Fibroblast of upper back skin (primary cell): Measurements from ENCODE around the gene CRELD2.
"Not testable (repeated sequence)": the region's sequence is repeated elsewhere in the genome, so short reads cannot be mapped to it uniquely, and the experiment has no call there.

Source experiments
- DNase-seq: peaks from one replicate; pipeline ENCODE4 v3.0.0-alpha.2; 2013

The CRELD2 gene

DNA sequence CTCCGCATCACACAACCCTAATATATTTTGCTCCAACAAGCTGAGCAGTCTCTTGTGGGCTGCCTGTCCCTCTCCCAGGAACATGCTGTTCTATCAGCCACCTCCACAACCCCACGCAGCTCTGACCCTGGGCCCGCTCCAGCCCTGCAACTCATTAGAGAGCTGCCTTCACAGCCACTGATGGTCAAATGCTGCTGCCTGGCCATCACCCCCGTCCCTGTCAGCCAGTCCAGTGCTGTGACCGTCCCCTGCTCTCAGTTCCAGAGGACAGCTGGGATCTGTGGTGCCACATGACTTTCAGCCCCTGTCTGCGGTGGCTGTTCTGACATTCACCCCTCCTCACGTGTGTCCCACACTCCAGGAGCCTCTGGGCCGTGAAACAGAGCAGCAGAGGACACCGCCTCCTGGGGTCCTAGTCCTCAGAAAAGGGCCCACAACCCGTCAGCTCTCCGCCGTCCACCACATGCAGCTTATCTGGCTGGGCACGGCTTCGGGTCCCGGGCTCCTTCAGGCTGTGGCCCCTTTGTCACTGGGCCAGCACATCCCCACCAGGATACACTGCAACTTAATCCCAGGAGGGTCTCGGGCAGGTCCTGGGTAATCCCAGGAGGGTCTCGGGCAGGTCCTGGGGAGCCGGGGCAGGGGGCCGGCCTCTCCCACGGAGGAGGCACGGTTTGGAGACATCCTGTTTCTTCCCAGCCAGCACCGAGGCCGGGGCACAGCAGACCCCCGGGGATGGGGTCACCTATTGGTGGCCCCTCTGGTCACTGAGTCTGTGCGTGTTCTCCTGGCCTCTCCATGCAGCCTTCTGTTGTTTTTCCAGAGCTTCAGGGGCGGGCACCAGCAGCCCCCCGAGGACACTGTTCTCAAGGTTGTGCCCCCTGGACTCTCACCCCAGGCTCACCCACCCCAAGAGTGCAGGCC lies 15.1 kb downstream of the CRELD2 start:
- DNase-seq, result no peak

DNA sequence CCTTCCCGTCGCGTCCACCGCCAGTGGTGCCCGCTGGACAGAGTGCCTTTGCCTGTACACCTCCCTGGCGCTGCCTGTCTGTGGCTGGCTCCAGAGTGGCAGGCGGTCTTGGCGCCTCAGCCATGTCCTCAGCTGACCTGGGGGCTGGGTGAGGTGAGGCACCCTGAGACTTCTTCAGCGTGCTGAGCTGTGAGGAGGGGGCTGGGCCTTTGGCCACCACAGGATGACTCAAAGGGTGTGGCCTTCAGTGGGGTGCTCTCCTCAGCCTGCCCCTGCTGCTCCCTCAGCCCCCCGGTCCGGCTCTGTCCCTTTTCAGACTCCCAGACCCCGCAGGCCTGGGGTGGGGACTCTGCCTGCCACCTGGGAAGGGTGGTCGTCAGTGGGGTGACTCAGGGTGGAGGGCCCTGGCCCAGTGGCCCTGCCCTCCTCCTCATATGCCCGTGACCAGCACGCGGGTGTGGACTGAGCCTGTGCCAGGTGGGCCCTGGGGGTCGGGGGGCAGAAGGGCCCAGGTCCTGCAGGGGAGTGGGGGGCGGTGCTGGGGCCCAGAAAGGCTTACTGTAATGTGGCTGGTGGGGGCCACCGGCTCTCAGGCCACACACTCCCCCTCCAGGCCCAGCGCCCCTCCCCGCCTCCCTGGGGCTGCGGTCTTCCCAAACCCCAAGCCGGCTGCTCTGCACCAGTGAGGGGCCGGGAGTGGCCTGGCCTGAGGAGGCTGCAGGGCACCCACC lies 15.9 kb downstream of the CRELD2 start:
- peak; percentile 31 for DNase-seq

DNA sequence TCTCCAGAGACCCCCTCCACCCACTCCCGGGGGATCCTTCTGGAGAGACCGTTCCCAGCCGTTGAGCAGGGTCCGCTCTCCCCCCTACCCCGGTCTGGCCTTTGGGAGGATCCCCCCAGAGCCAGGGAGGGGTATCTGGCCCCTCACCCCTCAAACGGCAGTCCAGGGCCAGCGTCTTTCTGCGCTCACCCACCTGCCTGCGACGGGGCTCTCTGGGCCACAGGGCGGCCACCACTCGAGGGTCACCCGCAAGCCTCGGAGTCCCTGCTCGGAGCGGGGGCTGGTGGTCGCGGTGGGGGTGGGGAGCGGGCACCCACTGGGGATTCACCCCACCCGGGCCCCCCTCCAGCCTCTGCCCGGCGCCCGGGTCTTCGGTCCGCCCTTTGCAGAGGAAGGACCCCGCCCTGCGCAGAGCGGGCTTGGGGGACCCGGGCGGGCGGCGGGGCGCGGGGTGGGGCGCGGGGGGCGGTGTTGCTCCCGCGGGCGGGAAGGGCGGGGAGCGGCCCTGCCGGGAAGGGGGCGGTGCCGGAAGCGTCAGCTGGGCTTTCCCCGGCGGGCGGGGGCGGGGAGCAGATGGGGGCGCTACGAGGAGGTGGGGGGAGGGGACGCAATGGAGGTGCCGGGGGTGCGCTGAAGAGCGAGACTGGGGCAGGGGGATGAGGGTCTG lies 16.6 kb downstream of the CRELD2 start:
- DNase-seq, result peak; percentile 58

DNA sequence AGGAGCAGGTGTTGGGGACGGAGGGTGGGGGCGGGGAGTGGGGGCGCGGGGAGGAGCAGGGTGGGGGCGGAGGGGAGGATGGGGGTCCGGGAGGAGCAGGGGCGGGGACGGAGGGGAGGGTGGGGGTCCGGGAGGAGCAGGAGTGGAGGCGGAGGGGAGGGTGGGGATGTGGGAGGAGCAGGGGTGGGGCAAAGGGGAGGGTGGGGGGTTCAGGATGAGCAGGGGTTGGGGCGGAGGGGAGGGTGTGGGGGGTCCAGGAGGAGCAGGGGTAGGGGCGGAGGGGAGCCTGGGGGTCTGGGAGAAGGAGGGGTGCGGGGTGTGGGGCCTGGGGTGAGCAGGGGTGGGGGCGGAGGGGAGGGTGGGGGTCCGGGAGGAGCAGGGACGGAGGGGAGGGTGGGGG lies 17.1 kb downstream of the CRELD2 start:
- no peak for DNase-seq

DNA sequence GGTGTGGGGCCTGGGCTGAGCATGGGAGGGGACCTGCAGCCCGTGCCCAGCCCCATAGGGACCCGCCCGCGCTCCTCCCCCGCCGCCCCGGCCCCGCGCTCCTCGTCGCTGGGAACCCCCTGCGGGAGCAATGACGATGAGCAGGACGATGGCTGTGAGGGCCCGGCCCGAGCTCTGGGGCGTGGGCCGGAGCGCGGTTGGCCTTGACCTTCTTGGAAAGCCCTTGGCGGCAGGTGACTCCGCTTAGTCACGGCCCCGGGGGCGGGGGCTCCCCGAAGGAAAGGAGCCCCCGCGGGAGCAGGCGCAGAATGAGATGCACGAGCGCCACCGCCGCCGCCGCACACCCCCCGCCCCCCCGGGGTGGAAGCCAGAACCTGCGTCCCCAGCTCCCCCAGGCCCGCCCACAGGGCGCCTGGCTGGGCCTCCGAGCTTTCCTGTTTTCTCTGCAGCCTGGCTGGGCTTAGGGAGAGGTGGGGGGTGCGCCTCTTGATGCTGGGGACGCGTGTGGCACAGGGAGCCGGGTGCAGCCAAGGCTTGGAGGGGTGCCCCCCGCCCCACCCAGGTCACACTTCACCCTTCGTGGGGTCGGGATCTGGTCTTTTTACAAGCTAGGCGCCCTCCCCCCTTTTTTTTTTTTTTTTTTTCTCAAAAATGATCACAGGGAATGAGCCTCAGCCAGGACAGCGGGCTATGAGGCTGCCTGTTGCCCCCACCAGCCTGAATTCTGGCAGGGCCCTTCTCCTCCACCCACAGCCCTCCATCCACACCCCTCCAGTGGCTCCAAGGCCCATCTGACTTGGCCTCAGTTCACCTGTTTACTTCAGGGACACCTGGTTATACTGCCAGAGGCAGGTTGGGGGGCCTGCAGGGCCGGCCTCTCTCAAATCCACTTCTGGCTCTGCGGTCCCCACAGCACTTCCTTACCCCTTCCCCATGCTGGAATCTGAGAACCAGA lies 17.9 kb downstream of the CRELD2 start:
- peak; percentile 51 for DNase-seq

DNA sequence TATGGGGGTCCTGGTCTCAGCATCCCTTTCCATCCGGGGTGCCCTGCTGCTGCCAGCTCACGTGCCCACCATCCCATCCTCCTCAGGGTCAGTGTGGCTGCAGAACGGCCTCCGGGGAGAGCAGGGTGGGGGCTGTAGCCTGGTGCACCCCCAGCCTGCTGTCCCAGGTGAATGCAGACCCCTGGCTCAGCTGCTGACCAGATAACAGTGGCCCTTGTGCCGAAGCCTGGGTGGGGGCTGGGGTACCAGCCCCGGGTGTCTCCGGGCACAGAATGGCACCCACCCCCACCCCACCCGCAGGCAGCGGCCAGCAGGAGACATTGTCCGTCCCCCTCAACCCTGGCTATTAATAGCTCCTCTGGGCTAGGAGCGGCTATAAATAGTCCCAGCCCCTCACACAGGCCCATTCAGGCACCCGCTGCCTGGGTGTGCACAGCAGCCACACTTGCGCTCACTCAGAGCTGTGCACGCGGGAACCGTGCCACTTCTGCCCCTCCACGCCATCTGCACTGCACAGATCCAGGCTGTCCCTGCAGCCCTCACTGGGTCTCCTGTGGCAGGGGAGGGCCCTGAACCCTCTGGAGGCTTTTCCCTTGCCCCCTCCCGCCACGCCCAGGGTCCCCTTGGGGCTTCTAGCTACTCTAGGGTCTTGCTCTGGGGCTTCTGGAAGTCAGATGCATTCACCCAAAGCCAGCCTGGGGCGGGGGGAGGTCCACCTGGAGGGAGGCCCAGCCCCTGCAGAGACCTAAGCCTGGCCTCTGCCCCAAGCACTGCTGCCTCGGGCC lies 18.7 kb downstream of the CRELD2 start:
- no peak for DNase-seq

DNA sequence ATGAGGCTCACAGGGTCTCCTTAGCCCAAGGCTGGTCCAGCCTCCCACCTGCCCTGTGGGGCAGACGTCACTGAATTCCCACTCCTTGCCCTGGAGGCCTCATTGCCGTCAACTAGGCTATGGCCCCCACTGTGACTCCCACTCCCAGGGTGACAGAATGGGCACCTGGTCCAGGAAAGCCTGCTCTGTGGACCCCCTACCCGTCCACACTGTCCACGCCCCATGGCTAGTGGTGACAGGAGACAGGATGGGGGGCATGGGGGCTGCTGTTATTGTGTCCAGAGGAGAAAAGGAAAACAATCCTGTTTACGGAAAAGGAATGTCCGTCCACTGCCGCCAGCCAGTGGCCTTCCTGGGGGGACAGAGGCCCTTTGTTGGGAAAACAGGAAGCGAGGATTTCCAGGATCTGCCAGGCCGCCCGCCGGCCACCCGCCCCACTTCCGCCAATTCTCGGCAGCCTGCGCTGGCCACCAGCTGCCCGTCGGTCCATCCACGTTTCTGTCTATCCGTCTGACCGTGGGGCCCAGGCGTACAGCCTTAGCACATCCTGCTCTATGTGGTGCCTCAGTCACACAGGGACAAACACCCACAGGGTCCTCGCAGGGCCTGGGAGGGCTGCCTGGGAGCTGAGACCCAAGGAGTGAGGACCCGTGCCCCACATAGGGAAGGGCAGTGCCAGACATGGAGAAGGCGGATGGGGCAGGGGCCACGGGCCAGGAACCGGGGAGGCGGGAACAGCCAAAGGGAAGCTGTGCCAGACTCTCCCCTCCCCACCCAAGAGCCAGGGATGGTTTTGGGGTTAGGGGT lies 19.5 kb downstream of the CRELD2 start:
- no peak for DNase-seq

DNA sequence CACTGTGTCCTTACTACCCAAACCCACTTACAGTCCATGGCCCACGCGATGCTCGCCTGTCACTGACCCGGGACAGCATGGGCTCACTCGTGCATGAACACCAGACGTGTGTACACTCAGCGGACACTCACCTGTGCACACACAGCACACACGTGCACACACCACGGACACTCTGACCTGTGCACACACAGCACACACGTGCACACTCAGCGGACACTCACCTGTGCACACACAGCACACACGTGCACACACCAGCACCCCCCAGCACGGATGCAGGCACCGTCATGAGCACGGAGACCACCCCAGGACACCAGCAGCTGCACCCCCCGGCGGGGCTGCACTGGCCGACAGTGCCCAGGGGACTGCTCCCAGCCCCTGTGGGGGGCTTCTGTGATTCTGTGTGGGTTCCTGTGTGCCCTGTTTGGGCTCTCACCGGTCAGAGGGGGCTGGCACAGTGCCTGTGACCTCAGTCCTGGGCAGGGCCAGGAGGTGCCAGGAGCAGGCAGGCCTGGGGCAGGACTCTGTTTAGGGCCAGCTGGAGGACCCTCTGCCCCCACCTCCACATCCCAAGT lies 20.2 kb downstream of the CRELD2 start:
- no peak for DNase-seq

DNA sequence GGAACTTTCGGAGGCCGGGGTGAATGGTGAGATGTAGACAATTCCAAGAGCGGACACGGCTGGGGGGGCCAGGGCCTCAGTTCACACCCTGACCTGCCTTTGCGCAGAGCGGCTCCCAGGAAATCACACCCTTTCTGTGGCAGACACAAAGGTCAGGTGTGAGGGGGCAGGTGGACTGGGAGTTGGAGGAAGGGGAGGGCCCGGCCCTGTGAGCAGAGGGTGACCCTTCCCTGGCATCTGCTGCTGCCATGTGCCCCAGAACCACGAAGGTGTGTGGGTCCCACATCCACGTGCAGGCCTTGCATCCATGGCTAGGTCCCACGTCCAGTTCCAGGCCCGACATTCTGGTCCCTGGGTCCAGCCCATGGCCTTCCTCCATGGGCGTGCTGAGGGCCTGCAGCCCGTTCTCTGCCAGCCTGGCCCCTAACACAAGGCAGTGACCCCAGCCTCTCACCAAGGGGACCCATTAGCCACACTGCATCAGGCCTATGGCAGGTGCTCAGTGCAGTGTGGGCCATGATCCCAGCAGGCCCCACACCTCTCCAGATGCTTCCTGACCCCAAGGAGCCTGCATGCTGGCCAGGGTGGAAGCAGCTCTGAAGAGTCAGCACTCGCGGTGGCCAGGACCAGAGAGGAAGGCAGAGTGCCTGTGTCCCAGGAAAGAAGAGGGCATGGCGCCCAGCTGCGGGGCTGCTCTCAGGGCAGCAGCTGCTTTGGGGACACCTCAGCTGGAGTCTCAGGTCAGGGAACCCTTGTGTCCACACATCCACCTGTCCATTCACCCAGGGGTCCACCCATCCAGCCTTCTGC lies 23.3 kb downstream of the CRELD2 start:
- no peak for DNase-seq

DNA sequence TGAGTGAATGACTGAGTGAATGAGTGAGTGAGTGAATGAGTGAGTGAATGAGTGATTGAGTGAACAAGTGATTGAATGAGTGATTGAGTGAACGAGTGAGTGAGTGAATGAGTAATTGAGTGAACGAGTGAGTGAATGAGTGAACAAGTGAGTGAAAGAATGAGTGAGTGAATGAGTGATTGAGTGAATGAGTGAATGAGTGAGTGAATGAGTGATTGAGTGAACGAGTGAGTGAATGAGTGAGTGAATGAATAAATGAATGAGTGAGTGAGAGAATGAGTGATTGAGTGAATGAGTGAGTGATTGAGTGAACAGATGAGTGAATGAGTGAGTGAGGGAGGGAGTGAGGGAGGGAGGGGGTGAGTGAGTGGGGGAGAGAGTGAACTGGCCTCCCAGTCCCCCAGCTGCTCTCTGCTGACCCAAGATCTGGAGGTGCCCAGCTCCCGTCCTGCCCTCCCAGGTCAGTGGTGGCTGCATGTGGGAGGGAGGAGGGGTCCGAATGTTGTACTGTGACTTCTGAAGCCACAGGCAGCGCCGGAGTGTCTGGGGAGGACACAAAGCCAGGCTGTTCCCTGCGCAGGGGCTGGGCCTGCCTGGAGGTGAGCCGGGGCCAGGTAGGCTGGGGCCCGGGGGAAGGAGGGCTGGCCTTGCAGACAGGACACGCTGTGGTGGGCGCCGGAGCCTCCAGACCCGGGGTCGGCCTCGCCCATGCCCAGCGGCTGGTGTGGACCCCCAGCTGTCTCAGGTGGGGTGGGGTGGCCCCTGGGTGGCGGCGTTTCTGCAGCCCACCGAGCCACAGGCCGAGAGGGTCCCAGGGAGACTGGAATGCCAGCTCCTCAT lies 24.4 kb downstream of the CRELD2 start:
- no peak for DNase-seq

DNA sequence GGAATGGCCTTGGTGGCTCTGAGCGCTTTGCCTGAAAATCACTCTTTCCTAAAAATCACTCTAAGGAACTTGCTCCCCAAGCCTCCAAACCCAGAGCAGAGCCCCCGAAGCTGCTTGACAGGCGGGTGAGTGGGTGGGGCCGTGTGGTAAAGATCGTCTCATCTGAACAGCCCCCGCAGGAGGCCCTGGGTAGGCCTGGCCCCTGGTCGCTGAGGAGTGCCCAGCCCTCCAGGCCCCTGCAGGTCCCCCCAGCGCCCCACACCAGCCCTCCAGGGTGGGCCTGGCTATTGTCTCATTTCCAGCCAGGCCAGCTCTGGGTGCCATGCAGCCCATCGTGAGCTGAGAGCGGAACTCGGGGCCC lies 25.0 kb downstream of the CRELD2 start:
- no peak for DNase-seq

DNA sequence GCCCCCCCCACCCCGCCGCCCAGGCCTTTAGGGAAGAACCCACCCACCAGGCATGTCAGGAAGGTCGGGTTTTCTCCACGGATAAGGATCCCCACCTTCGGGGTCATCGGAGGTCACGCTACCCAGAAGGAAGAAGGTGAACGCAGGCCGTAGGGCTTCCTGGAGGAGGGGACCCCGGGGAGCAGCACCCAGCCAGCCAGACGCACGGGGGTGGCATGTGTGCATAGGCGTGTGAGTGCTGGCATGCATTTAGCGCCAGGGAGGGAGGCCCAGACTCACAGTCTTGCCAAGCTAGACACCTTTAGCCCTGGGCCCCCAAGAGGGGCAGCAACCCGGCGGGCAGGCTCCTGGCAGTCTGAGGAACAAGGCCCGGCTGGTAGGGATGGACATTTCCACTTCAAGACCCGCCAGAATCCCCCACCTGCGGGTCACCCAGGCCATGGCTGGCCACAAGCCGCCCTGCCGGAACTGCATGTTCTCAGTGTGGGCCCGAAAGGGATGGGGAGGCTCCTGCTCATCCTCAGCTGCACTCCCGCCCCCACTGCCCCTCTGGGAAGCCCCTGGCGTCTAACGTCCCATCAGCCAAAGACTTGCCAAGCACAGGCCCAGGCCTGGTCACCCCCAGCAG lies 25.5 kb downstream of the CRELD2 start:
- DNase-seq, result no peak

DNA sequence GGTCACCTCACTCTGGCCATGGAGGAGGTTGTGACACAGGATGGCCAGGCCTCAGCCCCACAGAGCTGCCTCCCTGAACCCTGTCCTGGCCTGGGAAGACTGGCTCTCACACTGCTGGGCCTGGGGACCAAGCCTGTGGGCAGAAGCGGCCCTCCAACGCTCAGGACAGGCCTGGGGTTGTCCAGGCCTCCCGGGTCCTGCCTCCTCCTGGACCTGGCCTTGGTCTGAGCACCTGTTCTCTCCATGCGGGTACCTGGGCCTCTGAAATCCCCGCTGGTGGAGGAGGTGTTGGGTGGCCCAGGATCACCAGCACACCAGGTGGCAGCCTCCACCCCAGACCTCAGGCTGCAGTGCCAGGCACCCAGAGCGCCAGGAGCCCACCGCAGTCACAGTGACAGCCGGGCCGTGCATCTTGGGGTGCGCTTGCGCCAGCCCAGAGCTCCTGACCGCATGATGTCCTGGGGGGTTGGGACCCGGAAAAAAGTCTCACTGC lies 26.0 kb downstream of the CRELD2 start:
- DNase-seq, result no peak

DNA sequence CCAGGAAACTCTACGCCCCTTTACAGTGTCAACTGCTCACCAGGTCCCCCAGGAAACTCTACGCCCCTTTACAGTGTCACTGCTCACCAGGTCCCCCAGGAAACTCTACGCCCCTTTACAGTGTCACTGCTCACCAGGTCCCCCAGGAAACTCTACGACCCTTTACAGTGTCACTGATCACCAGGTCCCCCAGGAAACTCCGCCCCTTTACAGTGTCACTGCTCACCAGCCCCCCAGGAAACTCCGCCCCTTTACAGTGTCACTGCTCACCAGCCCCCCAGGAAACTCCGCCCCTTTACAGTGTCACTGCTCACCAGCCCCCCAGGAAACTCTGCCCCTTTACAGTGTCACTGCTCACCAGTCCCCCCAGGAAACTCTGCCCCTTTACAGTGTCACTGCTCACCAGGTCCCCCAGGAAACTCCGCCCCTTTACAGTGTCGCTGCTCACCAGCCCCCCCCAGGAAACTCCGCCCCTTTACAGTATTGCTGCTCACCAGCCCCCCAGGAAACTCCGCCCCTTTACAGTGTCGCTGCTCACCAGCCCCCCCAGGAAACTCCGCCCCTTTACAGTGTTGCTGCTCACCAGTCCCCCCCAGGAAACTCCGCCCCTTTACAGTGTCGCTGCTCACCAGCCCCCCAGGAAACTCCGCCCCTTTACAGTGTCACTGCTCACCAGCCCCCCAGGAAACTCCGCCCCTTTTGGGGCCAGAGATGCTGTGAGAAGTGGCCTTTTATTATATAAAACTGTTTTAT lies 26.8 kb downstream of the CRELD2 start:
- DNase-seq, result not testable (repeated sequence)

DNA sequence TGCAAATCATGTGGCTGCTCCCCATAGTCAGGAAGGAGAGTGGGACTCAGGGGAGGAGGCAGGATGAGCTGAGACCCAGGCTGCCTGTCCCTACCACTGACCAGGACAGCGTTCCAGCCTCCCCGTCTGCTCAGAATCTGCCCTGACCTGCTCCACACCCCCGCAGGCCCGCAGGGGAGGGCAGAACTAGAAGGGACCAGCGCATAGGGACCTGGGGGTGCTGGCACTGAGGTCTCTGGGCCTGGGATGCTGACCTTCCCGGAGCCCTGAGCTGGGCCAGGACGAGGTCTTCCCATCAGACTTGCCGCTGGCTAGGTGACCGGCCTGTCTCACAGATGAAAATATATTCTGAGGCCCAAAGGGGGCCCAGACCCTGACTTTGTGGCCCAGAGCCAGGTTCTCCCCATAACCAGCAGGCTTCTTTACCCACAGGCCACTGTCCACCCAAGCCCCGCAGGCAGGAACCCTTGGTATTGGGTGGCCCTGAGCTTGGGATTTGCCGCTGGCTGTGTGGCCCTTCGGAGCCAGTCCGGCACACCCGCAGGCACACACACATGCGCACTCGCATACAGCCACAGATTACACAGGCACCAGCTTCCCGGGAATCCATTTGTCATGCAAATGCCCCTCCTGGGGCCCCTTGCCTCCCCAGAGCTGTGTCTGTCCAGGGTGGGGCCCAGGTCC lies 28.3 kb downstream of the CRELD2 start:
- DNase-seq, result no peak

DNA sequence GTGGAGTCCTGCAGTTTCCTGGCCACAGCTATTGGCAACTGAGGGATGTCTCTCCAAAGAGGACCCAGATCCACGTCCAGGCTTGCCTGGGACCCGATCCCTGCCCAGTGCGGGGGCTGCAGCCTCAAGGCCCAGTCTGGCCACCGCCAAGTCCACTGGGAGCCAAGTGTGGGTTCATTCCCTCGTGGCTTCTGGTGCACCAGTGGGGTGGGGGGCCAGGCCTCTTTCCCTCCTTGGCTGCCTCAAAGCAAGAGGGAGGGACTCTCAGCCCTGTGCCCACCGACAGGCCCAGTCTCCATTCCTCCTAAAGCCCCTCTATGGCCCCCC lies 28.8 kb downstream of the CRELD2 start:
- DNase-seq, result no peak
